Fibroblast of lung (primary cell): ENCODE results near the gene ZBTB16. TPM values are rescaled to one million over a fixed set of nuclear protein-coding genes. Genes with fewer than 3 reads are reported as not detected.

Experiments used
- DNase-seq, 2 donors: peaks; one replicate each; pipeline versions ENCODE4 v3.0.0 to v3.0.0-alpha.2; 2010; ENCODE audit warnings: low read depth in 2 of 2
- H2AFZ ChIP-seq: 2 replicates; pipeline ENCODE4 v1.5.1; 2012; ENCODE audit warnings: low read length, control low read depth, inconsistent platforms
- H3K27ac ChIP-seq: 2 replicates; pipeline ENCODE4 v1.5.1; 2011; ENCODE audit warnings: low read length, control low read depth; ENCODE audit not compliant: insufficient read depth
- H3K27me3 ChIP-seq: 2 replicates; pipeline ENCODE4 v1.5.1; 2011; ENCODE audit warnings: mild to moderate bottlenecking, low read length; ENCODE audit not compliant: control insufficient read depth, insufficient read depth
- H3K36me3 ChIP-seq: 2 replicates; pipeline ENCODE4 v1.5.1; 2011; ENCODE audit warnings: low read length; ENCODE audit not compliant: control insufficient read depth, insufficient read depth
- H3K4me1 ChIP-seq: 2 replicates; pipeline ENCODE4 v1.5.1; 2011; ENCODE audit warnings: low read length; ENCODE audit not compliant: control insufficient read depth, insufficient read depth; ENCODE audit errors: extremely low read depth
- H3K4me2 ChIP-seq: 2 replicates; pipeline ENCODE4 v1.5.1; 2011; ENCODE audit warnings: low read length, control low read depth; ENCODE audit not compliant: insufficient read depth; ENCODE audit errors: extremely low read depth
- H3K4me3 ChIP-seq, 4 experiments: fragments of 200-600 bp in 1 of 4; sonication (generic) in 1 of 4; replicated peaks in 1 of 4; 2 replicates each; pipeline ENCODE4 v1.5.1; 2011 to 2016; ENCODE audit warnings: low read length in 4 of 4, low read depth in 3 of 4, mild to moderate bottlenecking in 3 of 4, control low read depth in 2 of 4, inconsistent platforms in 1 of 4, mixed read lengths in 1 of 4; ENCODE audit not compliant: insufficient read depth in 1 of 4; ENCODE audit errors: control extremely low read depth in 1 of 4
- H3K79me2 ChIP-seq: 2 replicates; pipeline ENCODE4 v1.5.1; 2012; ENCODE audit warnings: mild to moderate bottlenecking, low read length, inconsistent platforms; ENCODE audit not compliant: control insufficient read depth, insufficient read depth
- H3K9ac ChIP-seq: 2 replicates; pipeline ENCODE4 v1.5.1; 2011; ENCODE audit warnings: mild to moderate bottlenecking, low read length, control low read depth; ENCODE audit not compliant: insufficient read depth
- H3K9me3 ChIP-seq: 2 replicates; pipeline ENCODE4 v1.5.1; 2012; ENCODE audit warnings: low read depth, low read length; ENCODE audit not compliant: control insufficient read depth, insufficient read depth
- H4K20me1 ChIP-seq: 2 replicates; pipeline ENCODE4 v1.5.1; 2011; ENCODE audit warnings: low read length; ENCODE audit not compliant: control insufficient read depth, insufficient read depth; ENCODE audit errors: extremely low read depth
- CTCF ChIP-seq, 2 donors: IDR thresholded peaks in 1 of 2; conservative IDR thresholded peaks in 1 of 2; 1 replicate in 1 of 2; 2 replicates in 1 of 2; pipeline ENCODE4 v1.5.1; 2011 to 2012; ENCODE audit warnings: low read length in 2 of 2, control low read depth in 1 of 2, inconsistent platforms in 1 of 2, low read depth in 1 of 2, mild to moderate bottlenecking in 1 of 2
- EZH2 ChIP-seq: IDR thresholded peaks from 2 replicates; pipeline ENCODE4 v1.5.1; 2012; ENCODE audit warnings: low read length, control low read depth, mild to moderate bottlenecking; ENCODE audit errors: missing control alignments
- polyA plus RNA-seq, 2 donors: library from polyadenylated mRNA; depleted of rRNA in 1 of 2; stranded (reverse) in 1 of 2; unstranded in 1 of 2; fragments of >200 nt; gene quantifications; 2 replicates each; pipeline ENCODE4 v1.2.1, GENCODE V29; 2011 to 2012; ENCODE audit warnings: missing spikeins in 1 of 2
- total RNA-seq: library from RNA; depleted of rRNA; stranded (reverse); fragments of >200 nt; gene quantifications from 2 replicates; pipeline ENCODE4 v1.2.1, GENCODE V29; 2014

The ZBTB16 gene
- total and polyA plus RNA-seq, 2 donors (not counting 1 experiment from before 2014, with no cell fraction given) = not detected

- Histone ChIP-seq H3K9ac (no peak overlapping the region), H2AFZ (no peak overlapping the region), H3K4me1 (no peaks in the 10 kb centered on the region), H3K27me3 (no peaks in the 10 kb centered on the region), H3K4me2 (no peak overlapping the region), H3K9me3 (no peaks in the 10 kb centered on the region), H3K27ac (no peak overlapping the region), H3K36me3 (no peaks in the 10 kb centered on the region), H3K4me3 (no peak overlapping the region), H4K20me1 (no peaks in the 10 kb centered on the region), H3K79me2 (no peaks in the 10 kb centered on the region)
- no peak for DNase-seq
- no peak for TF ChIP-seq EZH2
- TF ChIP-seq CTCF (conservative IDR thresholded peaks at IDR 0.05 in 1 of 2, IDR thresholded peaks at IDR 0.05 in 1 of 2; ENCODE audit: low read depth in 1 of 2, low read length in 2 of 2) = no peak
Observed at GRCh38 chr11:114128399-114128798, 68.9 kb downstream of the ZBTB16 start.

- Histone ChIP-seq H3K27me3 (no peaks in the 10 kb centered on the region), H3K27ac (no peak overlapping the region), H4K20me1 (no peaks in the 10 kb centered on the region), H3K79me2 (no peaks in the 10 kb centered on the region), H3K9me3 (no peaks in the 10 kb centered on the region), H3K4me3 (no peak overlapping the region), H3K4me1 (no peaks in the 10 kb centered on the region), H3K36me3 (no peaks in the 10 kb centered on the region), H2AFZ (no peak overlapping the region), H3K4me2 (no peak overlapping the region), H3K9ac (no peak overlapping the region)
- TF ChIP-seq EZH2 (no peak), CTCF (conservative IDR thresholded peaks at IDR 0.05 in 1 of 2, IDR thresholded peaks at IDR 0.05 in 1 of 2; ENCODE audit: low read depth in 1 of 2, low read length in 2 of 2) (no peak)
- DNase-seq = no peak
Observed at GRCh38 chr11:114129142-114129541, 69.6 kb downstream of the ZBTB16 start.

GRCh38 chr11:114129699-114130098 is 70.2 kb downstream of the ZBTB16 start:
- Histone ChIP-seq H3K9me3 (no peaks in the 10 kb centered on the region), H3K4me2 (no peak overlapping the region), H3K4me1 (no peaks in the 10 kb centered on the region), H3K36me3 (no peaks in the 10 kb centered on the region), H3K27ac (no peak overlapping the region), H3K4me3 (no peak overlapping the region), H3K27me3 (no peaks in the 10 kb centered on the region), H4K20me1 (no peaks in the 10 kb centered on the region), H3K79me2 (no peaks in the 10 kb centered on the region), H3K9ac (no peak overlapping the region), H2AFZ (no peak overlapping the region)
- no peak for DNase-seq
- TF ChIP-seq EZH2 (no peak), CTCF (conservative IDR thresholded peaks at IDR 0.05 in 1 of 2, IDR thresholded peaks at IDR 0.05 in 1 of 2; ENCODE audit: low read depth in 1 of 2, low read length in 2 of 2) (no peak)
